Measurements from ENCODE around the gene VARS1. TPM values are rescaled to one million over a fixed set of nuclear protein-coding genes. Genes with fewer than 3 reads are reported as not detected.

The VARS1 gene
- total RNA-seq, 1 donor from 2014 or later, result 53.0 TPM

- H3K4me3 Mint-ChIP-seq (ENCODE audit: unreplicated experiment), result no peak overlapping the region
- H3K36me3 Mint-ChIP-seq (ENCODE audit: low read depth, unreplicated experiment), result peaks cover 13% of the 10 kb centered on the region
- no peaks in the 10 kb centered on the region for H3K4me1 Mint-ChIP-seq (ENCODE audit: unreplicated experiment)
- peaks cover 2% of the 10 kb centered on the region for H3K27me3 Mint-ChIP-seq (ENCODE audit: unreplicated experiment)
- TF ChIP-seq CTCF (IDR thresholded peaks at IDR 0.05; ENCODE audit: unreplicated experiment), result no peak
- no peak for DNase-seq (ENCODE audit: low spot score)
- H3K27ac Mint-ChIP-seq (ENCODE audit: unreplicated experiment), result no peak overlapping the region
- H3K9me3 Mint-ChIP-seq (ENCODE audit: unreplicated experiment), result no peaks in the 10 kb centered on the region
Measured at GRCh38 chr6:31782126-31782855, 13.3 kb downstream of the VARS1 start.

DNA sequence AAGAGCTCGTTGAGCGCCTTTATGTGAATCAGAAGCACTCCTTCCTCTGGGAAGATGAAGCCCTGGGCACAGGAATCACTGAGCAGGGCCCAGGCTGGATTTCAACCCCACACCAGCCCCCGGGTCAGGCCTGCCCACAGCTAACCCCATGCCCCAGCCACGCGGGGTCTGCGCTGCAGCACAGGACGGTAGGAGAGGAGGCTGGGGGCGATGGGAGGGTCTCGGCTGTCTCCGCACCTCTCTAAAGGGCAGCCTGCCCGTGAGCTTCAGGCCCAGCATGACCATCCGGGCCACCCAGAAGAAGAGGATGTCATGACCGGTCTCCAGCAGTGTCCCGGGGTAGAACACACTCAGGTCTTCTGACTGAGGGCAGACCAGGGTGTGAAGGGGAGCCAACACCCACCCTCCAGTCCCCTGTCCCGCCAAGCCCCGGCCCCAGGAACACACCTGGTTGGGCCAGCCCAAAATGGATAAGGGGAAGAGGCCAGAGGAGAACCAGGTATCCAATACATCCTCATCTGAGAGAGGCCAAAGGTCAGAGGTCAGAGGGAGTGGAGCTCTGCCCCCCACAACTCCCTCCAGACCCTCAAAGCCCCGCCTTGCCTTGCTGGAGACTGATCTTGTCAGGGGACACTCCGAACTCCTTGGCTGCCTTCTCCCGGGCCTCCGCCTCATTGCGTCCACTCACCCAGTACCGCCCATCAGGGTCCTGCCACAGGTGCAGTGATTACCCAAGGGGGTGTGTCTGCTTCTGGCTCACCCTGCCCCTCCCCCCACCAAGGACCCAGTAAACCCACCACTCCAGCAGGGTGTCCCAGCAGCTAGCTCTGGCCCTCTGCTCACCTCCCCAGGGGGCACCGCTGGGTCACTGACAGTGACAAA, 14.1 kb downstream of the VARS1 start:
- Mint-ChIP-seq H3K4me3 (ENCODE audit: unreplicated experiment) (no peak overlapping the region), H3K4me1 (ENCODE audit: unreplicated experiment) (no peaks in the 10 kb centered on the region), H3K36me3 (ENCODE audit: low read depth, unreplicated experiment) (peaks cover 13% of the 10 kb centered on the region), H3K27ac (ENCODE audit: unreplicated experiment) (no peak overlapping the region), H3K9me3 (ENCODE audit: unreplicated experiment) (no peaks in the 10 kb centered on the region), H3K27me3 (ENCODE audit: unreplicated experiment) (peaks cover 2% of the 10 kb centered on the region)
- TF ChIP-seq CTCF (IDR thresholded peaks at IDR 0.05; ENCODE audit: unreplicated experiment), result no peak
- DNase-seq (ENCODE audit: low spot score), result no peak

DNA sequence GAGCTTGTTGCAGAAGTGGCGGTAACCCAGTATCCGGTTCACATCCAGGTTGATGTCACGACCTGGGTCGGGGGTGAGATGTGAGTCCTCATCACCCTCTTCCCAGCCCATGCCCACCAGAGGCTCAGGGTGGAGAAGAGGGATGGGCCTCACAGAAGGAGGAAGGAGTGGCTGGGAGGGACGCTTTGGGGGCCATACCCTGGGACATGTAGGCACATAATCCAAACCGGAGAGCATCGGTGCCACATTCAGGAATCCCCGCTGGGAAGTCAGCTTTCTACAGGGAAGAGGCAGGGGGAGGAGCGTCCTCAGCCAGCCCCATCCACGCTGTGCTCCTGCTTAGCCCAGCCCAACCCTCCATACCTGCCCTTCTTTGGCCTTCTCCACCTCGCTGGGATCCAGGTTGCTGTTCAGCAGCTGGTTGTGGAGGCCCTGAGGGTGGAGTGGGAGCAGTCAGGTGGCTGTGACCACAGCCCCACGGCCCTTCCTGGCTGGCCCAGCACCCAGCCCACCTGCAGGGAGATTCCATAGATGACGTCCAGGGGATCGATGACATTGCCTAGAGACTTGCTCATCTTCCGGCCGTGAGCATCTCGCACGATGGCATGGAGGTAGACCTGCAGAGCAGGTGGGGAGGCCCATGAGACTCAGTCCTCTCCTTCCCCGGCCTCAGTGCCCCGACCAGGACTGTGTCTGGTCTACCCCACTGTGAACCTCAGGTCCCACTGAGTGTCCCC, 14.9 kb downstream of the VARS1 start:
- DNase-seq (ENCODE audit: low spot score), result no peak
- Mint-ChIP-seq H3K4me3 (ENCODE audit: unreplicated experiment) (no peak overlapping the region), H3K36me3 (ENCODE audit: low read depth, unreplicated experiment) (peaks cover 13% of the 10 kb centered on the region)

DNA sequence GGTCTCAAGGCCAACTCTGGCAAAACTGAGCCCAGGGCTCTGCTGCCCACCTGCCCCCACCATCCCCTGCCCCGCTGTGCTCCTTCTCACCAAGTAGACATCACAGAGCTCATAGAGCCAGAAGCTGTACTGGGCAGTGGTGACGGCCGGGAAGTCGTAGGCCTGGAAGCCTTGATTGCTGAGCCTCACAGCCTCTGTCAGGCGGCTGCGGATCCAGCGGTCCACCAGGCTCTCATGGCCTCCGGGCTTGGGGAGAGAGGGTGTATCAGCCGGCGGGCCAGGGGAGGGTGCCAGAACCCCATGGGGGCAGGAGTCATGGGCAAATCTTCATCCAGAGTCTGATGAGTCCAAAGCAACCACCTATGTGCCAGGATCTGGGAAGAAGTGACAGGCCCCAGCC, 15.6 kb downstream of the VARS1 start:
- Mint-ChIP-seq H3K4me1 (ENCODE audit: unreplicated experiment) (no peaks in the 10 kb centered on the region), H3K27ac (ENCODE audit: unreplicated experiment) (no peak overlapping the region), H3K36me3 (ENCODE audit: low read depth, unreplicated experiment) (peaks cover 13% of the 10 kb centered on the region), H3K9me3 (ENCODE audit: unreplicated experiment) (no peaks in the 10 kb centered on the region), H3K4me3 (ENCODE audit: unreplicated experiment) (no peak overlapping the region), H3K27me3 (ENCODE audit: unreplicated experiment) (peaks cover 2% of the 10 kb centered on the region)
- DNase-seq (ENCODE audit: low spot score), result no peak
- no peak for TF ChIP-seq CTCF (IDR thresholded peaks at IDR 0.05; ENCODE audit: unreplicated experiment)

More for the DNA sequence above, 14.9 kb downstream of the VARS1 start:
- Mint-ChIP-seq H3K27me3 (ENCODE audit: unreplicated experiment) (peaks cover 2% of the 10 kb centered on the region), H3K9me3 (ENCODE audit: unreplicated experiment) (no peaks in the 10 kb centered on the region), H3K27ac (ENCODE audit: unreplicated experiment) (no peak overlapping the region), H3K4me1 (ENCODE audit: unreplicated experiment) (no peaks in the 10 kb centered on the region)
- TF ChIP-seq CTCF (IDR thresholded peaks at IDR 0.05; ENCODE audit: unreplicated experiment), result no peak
